Smooth muscle cell (in vitro differentiated cells): ENCODE measurements around the gene CNTNAP2. TPM values are rescaled to one million over a fixed set of nuclear protein-coding genes. Genes with fewer than 3 reads are reported as not detected.

Experiments
- DNase-seq: peaks from one replicate; lab custom pipeline; 2025; ENCODE audit not compliant: unreplicated experiment; lab: John Stamatoyannopoulos, UW
- H2AFZ ChIP-seq: fragments of 200-600 bp; sonication (generic); 2 replicates; pipeline ENCODE4 v1.6.0; 2016; ENCODE audit warnings: antibody characterized with exemption, low read depth, mild to moderate bottlenecking
- H3F3A ChIP-seq: fragments of 200-600 bp; sonication (generic); 2 replicates; pipeline ENCODE4 v1.6.0; 2017; ENCODE audit warnings: antibody characterized with exemption, low read depth
- H3K27ac ChIP-seq: fragments of 200-600 bp; sonication (generic); 2 replicates; pipeline ENCODE4 v1.5.1; 2016; ENCODE audit warnings: low read depth, mild to moderate bottlenecking
- H3K27me3 ChIP-seq: fragments of 200-600 bp; sonication (generic); 2 replicates; pipeline ENCODE4 v1.6.1; 2016; ENCODE audit warnings: low read depth, mild to moderate bottlenecking
- H3K36me3 ChIP-seq: fragments of 200-600 bp; sonication (generic); 2 replicates; pipeline ENCODE4 v1.5.1; 2016; ENCODE audit warnings: low read depth
- H3K4me1 ChIP-seq: fragments of 200-600 bp; sonication (generic); 2 replicates; pipeline ENCODE4 v1.5.1; 2016; ENCODE audit warnings: low read depth
- H3K4me2 ChIP-seq: fragments of 200-600 bp; sonication (generic); 2 replicates; pipeline ENCODE4 v1.6.0; 2016; ENCODE audit warnings: mild to moderate bottlenecking
- H3K4me3 ChIP-seq: fragments of 200-600 bp; sonication (generic); 2 replicates; pipeline ENCODE4 v1.5.1; 2016; ENCODE audit warnings: mild to moderate bottlenecking
- H3K79me2 ChIP-seq: fragments of 200-600 bp; sonication (generic); 2 replicates; pipeline ENCODE4 v1.6.0; 2016; ENCODE audit warnings: low read depth, mild to moderate bottlenecking
- H3K9ac ChIP-seq: fragments of 200-600 bp; sonication (generic); 2 replicates; pipeline ENCODE4 v1.6.0; 2016; ENCODE audit warnings: low read depth
- H3K9me3 ChIP-seq: fragments of 200-600 bp; sonication (generic); replicated peaks from 2 replicates; pipeline ENCODE4 v1.5.1; 2016; ENCODE audit warnings: low read depth
- H4K20me1 ChIP-seq: fragments of 200-600 bp; sonication (generic); 2 replicates; pipeline ENCODE4 v1.6.0; 2016; ENCODE audit warnings: low read depth
- WGBS: methylation state at CpG from one replicate; pipeline ENCODE4 v1.1.7; 2016; ENCODE audit warnings: low lambda C conversion rate; 5-methylcytosine and 5-hydroxymethylcytosine counted together
- polyA plus RNA-seq: library from polyadenylated mRNA; unstranded; fragments of >200 nt; fragmentation: Nextera tagmentation; extraction: Ambion mirVana; gene quantifications from 2 replicates; pipeline ENCODE4 v1.2.1, GENCODE V29; 2016
- total RNA-seq: library from RNA; depleted of rRNA; stranded (reverse); fragments of >200 nt; gene quantifications from 2 replicates; pipeline ENCODE4 v1.2.3, GENCODE V29; 2014
- TF ChIP-seq, protein P1 (sequence below): fragments of 200-600 bp; sonication (generic); IDR thresholded peaks from 2 replicates; pipeline ENCODE4 v1.5.1; 2017; ENCODE audit warnings: borderline replicate concordance, mild to moderate bottlenecking, antibody characterized with exemption; ENCODE audit not compliant: insufficient read depth, poor library complexity, severe bottlenecking

CNTNAP2 gene
- total and polyA plus RNA-seq, 2 experiments from 2014 or later, result 1.7 to 9.0 TPM

DNA sequence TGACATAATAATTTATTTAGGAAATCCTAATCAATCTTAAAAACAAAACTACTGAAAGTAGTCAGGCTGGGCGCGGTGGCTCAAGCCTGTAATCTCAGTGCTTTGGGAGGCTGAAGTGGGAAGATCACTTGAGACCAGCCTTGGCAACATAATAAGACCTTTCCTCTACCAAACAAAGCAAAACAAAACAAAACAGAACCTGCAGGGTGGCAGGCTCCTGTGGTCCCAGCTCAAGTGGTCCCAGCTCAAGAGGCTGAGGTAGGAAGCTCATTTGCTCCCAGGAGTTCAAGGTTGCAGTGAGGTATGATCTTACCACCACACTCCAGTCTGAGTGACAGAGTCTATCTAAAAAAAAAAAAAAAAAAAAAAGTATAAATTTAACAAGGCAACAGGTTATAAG lies 748.0 kb downstream of the CNTNAP2 start:
- no peaks in the 10 kb centered on the region for H3K27me3 ChIP-seq
- no peaks in the 10 kb centered on the region for H3K79me2 ChIP-seq
- H3K4me1 ChIP-seq, result no peaks in the 10 kb centered on the region
- H3K9ac ChIP-seq, result no peak overlapping the region
- no peak overlapping the region for H3K27ac ChIP-seq
- no peak overlapping the region for H3K4me3 ChIP-seq
- 77% methylated on average over 2 of the region's 2 CpGs for WGBS
- H3K36me3 ChIP-seq, result no peaks in the 10 kb centered on the region
- DNase-seq, result no peak
- no peaks in the 10 kb centered on the region for H3F3A ChIP-seq
- TF ChIP-seq, protein P1, sequence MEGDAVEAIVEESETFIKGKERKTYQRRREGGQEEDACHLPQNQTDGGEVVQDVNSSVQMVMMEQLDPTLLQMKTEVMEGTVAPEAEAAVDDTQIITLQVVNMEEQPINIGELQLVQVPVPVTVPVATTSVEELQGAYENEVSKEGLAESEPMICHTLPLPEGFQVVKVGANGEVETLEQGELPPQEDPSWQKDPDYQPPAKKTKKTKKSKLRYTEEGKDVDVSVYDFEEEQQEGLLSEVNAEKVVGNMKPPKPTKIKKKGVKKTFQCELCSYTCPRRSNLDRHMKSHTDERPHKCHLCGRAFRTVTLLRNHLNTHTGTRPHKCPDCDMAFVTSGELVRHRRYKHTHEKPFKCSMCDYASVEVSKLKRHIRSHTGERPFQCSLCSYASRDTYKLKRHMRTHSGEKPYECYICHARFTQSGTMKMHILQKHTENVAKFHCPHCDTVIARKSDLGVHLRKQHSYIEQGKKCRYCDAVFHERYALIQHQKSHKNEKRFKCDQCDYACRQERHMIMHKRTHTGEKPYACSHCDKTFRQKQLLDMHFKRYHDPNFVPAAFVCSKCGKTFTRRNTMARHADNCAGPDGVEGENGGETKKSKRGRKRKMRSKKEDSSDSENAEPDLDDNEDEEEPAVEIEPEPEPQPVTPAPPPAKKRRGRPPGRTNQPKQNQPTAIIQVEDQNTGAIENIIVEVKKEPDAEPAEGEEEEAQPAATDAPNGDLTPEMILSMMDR, result no peak
- no peaks in the 10 kb centered on the region for H3K9me3 ChIP-seq
- no peak overlapping the region for H2AFZ ChIP-seq
- no peaks in the 10 kb centered on the region for H4K20me1 ChIP-seq
- no peak overlapping the region for H3K4me2 ChIP-seq

- Histone ChIP-seq H3K79me2 (no peaks in the 10 kb centered on the region), H3K27ac (no peak overlapping the region), H3K4me2 (no peak overlapping the region), H4K20me1 (no peaks in the 10 kb centered on the region), H3K4me1 (no peaks in the 10 kb centered on the region), H3F3A (no peaks in the 10 kb centered on the region), H3K9ac (no peak overlapping the region), H2AFZ (no peak overlapping the region), H3K9me3 (no peaks in the 10 kb centered on the region), H3K36me3 (no peaks in the 10 kb centered on the region), H3K27me3 (no peaks in the 10 kb centered on the region), H3K4me3 (no peak overlapping the region)
- 87% methylated on average over 2 of the region's 2 CpGs for WGBS
- TF ChIP-seq, protein P1, result no peak
- DNase-seq, result no peak
Observed at GRCh38 chr7:146865696-146866095, 749.1 kb downstream of the CNTNAP2 start.

DNA sequence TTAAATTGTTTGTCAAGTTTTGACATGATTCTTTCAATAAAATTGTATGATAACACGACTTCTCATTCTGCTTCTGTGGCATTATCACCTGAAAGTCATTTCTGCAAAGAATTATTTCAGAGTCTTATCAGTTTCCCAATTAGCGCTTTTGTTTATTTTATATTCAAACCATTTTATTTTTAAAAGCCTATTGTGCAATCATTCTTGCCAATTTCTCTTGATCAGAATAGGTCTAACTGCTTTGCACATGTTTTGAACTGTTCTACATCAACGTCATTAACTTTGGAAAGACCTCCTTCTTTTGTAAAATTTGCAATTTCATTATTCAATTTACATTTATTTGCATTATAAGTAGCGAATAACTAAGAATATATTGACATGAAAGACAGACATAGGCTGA lies 758.1 kb downstream of the CNTNAP2 start:
- H3K4me2 ChIP-seq, result no peak overlapping the region
- 81% methylated on average over 4 of the region's 4 CpGs for WGBS

More for the DNA sequence above, 758.1 kb downstream of the CNTNAP2 start:
- H3K27ac ChIP-seq, result no peak overlapping the region
- no peaks in the 10 kb centered on the region for H4K20me1 ChIP-seq
- H3K27me3 ChIP-seq, result no peaks in the 10 kb centered on the region
- no peak overlapping the region for H3K9ac ChIP-seq
- no peaks in the 10 kb centered on the region for H3K79me2 ChIP-seq
- no peaks in the 10 kb centered on the region for H3F3A ChIP-seq
- no peaks in the 10 kb centered on the region for H3K36me3 ChIP-seq
- no peaks in the 10 kb centered on the region for H3K4me1 ChIP-seq
- TF ChIP-seq, protein P1, result no peak
- no peak for DNase-seq
- H3K9me3 ChIP-seq, result no peaks in the 10 kb centered on the region
- H3K4me3 ChIP-seq, result no peak overlapping the region
- no peak overlapping the region for H2AFZ ChIP-seq
